ENCODE results near the gene GOSR2.

DNA sequence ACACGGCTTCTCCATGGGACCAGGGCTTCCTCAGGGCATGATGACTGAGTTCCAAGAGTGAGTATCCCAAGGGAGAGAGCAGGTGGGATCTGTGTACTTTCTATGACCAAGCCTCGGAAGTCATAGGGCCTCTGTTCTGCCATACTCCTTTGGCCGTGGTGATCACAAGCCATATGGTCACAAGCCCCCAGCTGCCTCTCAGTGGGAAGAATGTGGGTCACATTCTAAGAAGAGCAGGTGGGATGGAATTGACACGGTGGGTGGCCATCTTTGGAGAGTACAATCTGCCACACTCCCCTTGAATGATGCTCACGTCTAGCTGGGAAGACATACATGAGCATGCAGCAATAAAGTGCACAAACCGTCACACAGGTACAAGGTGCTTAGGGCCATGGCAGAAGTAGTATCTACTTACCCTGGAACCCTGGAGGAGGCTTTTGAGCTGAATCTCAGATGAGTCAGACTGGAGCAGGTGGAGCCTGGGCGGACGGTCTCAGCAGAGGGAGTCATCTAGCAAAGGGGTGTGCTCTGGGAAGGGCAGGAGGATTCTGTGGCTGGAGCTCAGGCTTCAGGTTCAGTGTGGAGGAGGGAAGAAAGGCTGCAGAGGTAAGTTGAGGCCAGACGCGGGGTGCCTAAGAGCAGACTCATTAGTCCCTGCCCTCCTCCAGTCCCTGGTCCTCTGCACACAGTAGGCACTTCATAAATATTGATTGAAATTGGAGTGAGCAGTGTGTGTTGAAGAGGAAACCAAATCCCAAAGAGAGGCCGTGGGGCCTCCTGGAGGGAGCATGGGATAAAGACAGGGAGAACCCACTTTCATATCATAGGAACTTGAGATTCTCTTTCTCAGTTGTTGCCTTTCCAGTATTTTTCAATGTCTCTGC lies 26.6 kb downstream of the GOSR2 start:
- TF ChIP-seq, protein P1, sequence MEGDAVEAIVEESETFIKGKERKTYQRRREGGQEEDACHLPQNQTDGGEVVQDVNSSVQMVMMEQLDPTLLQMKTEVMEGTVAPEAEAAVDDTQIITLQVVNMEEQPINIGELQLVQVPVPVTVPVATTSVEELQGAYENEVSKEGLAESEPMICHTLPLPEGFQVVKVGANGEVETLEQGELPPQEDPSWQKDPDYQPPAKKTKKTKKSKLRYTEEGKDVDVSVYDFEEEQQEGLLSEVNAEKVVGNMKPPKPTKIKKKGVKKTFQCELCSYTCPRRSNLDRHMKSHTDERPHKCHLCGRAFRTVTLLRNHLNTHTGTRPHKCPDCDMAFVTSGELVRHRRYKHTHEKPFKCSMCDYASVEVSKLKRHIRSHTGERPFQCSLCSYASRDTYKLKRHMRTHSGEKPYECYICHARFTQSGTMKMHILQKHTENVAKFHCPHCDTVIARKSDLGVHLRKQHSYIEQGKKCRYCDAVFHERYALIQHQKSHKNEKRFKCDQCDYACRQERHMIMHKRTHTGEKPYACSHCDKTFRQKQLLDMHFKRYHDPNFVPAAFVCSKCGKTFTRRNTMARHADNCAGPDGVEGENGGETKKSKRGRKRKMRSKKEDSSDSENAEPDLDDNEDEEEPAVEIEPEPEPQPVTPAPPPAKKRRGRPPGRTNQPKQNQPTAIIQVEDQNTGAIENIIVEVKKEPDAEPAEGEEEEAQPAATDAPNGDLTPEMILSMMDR (conservative IDR thresholded peaks at IDR 0.05; ENCODE audit: low read length) = no peak
- TF ChIP-seq EZH2phosphoT487 (IDR thresholded peaks at IDR 0.05; ENCODE audit: borderline replicate concordance) = no peak
